CD4-positive, alpha-beta T cell treated with Interleukin-6 for 4 hours (primary cell): ENCODE data around the gene RAD51AP2.
"Not testable (repeated sequence)": the region's sequence is repeated elsewhere in the genome, so short reads cannot be mapped to it uniquely, and the experiment has no call there.

Experiments used
- DNase-seq: peaks from one replicate; pipeline ENCODE4 v3.0.0-alpha.2; 2020; ENCODE audit warnings: mixed read lengths

Gene RAD51AP2

DNA sequence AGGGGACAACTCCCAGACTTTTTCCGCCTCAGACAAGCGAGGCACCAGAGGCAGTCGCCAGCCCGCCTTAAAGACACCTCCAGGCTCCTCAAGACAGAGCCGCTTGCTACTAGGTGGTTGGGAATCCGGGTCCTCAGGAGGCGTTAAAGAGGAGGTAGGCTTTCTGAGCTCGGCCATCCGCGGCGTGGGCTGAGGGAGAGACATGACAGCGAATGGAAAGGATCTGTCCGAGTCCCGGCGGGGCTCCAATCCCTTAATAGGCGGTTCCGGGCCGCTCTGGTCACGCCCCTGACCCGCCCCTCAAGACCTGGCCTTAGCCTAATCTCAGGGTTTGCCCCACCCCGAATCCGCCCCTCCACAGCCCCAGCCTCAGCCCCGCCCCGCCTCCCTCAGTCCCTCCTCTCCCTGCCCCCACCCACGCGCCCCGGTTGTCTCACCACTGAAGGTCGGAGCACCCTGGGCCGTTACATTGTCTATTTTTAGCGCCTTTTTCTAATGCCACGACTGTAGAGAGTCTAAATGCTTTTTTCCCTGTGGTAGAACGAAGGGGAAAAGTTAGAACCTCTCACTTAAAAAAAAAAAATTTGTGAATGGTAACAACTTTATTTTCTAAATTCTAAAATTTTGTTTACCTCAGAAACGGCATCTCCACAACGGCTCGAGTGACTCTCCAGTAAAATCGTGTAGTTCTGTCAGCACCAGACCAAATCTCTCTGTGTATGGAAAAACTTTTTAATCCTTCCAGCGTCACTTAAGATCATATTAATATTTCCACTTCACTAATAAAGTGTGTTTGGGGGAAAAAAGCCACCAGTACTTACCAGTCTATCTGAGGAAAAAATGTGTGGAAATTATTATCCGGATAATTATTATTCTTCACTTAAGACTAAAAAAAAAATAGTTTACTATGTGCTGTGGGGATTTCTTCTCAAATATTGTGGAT lies at the start of gene RAD51AP2:
RAD51AP2 (minus strand) TSS at position 229 of the 943 bp plus-strand sequence; CDS start at position 204, 25 bp downstream.
- DNase-seq, result no peak

DNA sequence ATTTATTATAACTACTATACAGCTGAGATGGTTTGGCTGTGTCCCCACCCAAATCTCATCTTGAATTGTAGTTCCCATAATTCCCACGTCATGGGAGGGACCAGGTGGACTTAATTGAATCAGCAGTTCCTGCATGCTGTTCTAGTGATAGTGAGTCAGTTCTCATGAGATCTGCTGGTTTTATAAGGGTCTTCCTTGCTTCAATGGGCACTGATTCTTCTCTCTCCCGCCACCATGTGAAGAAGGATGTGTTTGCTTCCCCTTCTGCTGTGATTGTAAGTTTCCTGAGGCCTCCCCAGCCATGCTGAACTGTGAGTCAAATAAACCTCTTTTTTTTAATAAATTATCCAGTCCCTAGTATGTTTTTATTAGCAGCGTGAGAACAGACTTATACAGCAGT lies 47.5 kb upstream of the RAD51AP2 start:
- not testable (repeated sequence) for DNase-seq

DNA sequence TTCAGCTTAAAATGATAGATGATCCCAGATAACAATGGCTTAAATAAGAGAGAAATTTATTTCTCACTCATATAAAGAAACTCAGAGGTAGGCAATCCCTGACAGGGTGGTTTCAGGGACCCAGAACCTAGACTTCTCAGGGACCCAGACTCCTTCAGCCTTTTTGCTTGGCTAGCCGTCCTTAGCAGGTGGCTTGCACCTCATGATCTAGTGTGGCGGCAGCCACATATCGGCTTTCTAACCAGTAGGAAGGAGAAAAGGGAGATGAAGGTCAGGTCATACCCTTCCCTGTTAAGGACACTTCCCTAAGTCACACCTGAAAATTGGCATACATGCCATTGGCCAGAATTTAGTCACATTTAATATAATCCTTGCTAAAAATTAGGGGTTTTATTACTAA lies 40.6 kb upstream of the RAD51AP2 start:
- no peak for DNase-seq

DNA sequence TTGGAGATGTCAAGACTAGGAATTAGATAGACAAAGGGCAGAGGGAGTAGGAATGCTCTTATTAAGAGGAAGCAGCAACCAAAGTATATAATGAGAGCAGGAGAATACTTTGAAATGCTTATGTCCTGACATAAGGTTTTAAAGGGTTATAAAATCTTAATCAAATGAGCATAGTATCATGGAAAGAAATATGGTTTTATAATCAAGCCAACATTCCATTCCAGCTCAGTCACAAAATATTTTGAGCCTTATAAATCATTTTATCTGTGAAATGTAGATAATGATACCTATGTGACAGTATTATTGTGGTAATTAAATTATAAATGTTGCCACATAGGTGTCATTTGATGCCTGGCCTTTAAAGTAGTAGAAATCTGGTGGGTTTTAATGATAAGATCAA lies 39.8 kb upstream of the RAD51AP2 start:
- no peak for DNase-seq

DNA sequence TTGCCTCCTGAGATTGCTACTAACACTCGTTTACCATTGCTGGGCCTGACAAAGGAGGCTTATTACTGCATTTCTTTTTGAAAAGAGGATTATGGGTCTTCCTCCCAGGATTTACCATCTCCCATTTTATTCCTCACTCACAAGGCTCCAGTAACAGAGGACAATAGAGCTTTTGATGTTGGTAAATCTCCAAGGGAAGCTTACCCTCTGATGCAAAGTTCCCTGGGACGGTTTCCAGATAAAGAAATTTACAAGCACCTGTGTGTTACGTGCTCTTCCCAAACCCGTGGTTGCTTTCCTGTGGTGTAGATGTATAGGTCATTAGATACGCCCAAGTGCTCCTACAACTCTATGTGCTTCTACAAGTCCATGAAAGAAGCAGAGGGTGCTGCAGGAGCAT lies 39.4 kb upstream of the RAD51AP2 start:
- DNase-seq, result no peak

DNA sequence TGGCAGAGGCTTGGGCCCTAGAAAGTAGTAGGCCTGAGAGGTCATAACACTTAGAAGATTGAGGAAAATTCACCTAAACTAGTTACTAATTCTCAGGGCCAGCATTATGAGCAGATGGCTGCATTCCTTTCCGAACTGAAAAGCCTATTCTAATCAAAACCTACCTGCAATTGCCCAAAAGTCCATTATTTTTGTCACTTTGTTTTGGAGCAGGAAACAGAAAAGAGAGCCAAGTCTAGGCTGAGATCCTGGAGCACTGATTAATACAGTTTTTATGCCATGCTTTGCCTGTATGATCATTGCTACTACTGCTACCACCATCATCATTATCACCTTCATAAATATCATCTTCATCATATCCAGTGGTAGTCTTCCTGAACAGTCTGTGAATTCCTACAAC lies 36.9 kb upstream of the RAD51AP2 start:
- DNase-seq, result no peak

DNA sequence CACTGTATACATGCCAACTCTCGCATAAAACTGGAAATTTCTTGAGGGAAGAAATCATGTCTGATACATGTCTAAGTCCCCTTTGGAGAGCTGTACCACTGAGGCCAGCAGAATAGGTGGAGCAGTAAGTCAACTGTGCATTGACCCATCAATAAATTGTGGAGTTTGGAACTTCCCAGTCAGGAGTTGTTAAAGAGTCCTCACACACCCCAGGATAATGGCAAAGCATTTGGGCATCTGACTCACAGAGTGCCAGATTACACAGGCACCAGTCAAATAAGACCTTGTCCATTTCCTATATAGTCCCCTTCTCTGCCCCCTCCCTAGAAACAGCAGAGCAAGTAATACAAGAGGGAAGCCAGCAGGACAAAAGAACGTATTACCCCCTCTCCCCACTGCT lies 32.7 kb upstream of the RAD51AP2 start:
- DNase-seq, result no peak

DNA sequence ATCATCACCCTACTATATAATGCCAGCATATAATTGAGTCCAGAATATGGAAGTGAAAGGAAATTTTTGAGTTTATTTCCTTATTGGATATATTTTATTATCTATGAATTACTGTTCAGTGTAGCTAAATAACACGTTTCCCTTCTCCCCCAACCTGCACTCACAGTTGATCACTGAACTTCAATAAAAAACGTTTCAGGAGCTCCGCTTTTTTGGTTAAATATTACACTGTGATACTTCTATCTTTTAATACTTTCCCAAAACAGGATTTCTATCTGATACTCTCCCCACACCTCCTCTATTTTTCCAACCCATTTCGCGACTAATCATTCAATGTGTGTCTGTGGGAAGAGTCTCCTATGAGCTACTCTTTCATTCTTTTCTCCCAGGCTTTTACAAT lies 29.5 kb upstream of the RAD51AP2 start:
- no peak for DNase-seq

DNA sequence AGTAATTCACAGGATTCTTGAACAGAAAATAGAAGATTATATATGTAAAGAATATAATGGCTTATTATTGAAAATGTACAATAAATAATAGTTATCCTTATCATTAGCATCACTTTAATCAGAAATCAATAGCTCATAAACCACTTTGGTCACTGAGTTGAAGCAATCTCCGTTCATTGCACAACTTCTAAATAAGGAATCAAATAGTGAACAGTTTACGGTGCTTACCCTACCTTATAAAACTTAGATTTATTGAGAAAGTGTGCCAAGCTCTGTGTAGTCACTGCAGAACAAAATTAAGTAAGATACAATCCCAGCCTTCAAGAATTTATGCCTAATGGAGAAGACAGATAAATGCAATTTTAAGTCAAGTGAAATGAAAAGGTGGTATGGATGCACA lies 29.0 kb upstream of the RAD51AP2 start:
- DNase-seq, result no peak

DNA sequence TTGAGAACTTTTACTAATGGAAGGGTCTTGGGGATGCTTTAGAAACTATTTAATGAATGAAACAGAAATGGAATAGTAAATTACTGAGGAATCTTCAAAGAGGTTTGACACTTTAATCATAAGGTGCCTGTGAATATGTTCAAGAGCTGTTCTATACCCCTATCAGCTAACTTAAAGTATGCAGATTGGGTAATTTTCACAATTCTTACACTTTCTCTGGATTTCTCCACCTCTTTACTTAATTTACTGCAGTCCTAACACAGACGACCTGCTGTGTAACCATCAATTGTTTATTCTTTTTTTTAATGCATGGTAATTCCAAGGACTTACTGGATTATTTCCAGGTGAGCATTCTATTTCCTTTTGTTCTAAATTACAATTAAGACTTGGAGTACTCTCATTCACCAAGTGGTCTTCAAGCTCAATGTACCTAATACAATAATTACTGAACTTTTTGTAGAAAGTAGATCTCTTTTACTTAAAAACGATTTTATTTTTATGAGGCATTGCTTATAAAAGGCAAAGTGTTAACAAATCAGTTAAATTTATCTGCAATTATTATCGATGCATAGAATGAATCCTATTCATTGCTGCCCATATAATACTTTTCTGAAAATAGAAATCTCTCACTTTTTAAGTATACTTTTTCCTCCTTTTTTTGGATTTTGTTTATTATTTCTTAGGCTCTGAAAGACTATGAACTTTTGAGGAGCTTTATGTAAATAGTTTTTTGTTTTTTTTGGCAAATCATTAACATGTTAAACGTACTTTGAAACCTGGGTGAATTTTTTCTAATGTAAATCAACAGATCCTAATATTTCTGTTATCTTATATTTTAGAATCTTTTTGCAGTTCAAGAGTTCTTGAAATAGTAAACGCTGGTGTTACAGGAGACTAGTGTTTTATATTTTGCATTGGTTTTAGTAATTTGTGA lies 27.7 kb upstream of the RAD51AP2 start:
- DNase-seq, result no peak

DNA sequence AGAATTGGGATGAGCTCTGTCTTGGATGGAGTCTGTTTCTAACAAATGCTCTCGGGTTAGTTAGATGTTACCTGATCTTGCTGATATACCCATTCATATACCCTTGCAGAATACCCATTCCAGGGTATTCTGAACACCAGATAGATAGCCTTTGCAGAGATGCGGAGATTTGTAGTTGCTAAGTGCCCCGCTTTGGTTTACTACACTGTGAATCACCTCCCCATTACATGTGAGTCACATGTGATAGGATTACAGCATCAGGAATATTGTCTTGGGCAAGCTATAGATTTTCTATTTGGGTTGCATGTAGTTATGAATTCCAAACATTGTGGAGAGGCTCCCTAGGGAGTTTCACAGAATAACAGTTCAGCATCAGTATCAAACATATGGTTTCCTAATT lies 26.0 kb upstream of the RAD51AP2 start:
- DNase-seq, result no peak

DNA sequence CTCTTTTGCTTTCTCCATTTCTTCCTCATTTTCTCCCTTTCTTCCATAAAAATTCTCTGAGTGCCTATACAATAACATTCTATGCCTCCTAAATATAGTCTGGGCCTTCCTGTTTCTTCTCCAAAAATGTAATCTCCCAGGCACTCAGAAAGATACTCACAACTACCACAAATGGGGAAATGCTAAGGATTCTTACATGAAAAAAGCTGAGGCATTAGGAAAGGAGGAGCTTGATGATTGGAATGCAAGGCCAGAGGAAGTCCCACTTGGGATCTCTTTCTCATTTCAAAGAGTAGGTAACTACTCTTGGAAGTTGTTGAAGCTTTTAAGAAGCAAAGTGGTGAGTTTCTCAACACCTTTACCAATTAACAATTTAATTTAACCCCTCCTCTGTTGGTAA lies 25.6 kb upstream of the RAD51AP2 start:
- no peak for DNase-seq

DNA sequence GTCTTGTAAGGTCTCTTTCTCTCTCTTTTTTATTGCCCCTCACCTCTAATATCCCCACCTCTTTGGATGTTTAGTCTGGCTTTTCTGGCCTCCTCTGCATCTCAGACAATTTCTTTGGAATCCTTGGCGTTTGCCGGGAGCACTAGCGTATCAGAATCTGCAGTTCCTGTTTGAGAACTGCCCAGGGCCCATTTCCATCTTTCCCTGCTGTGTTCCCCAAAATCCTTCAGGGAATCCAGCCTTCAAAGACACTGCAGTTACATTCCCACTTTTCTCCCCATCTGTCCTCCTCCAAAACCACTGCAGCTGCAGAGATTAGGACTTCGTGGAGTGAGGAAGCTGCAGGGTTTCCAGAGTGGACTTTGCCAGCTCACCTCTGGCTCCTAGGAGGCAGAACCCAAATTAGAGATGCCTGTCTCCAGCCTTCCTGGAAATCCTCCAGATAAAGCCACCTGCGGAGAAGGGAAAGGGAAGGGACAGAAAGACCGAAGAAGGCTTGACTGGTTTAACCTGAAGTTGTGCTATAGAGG lies 25.0 kb upstream of the RAD51AP2 start:
- no peak for DNase-seq

DNA sequence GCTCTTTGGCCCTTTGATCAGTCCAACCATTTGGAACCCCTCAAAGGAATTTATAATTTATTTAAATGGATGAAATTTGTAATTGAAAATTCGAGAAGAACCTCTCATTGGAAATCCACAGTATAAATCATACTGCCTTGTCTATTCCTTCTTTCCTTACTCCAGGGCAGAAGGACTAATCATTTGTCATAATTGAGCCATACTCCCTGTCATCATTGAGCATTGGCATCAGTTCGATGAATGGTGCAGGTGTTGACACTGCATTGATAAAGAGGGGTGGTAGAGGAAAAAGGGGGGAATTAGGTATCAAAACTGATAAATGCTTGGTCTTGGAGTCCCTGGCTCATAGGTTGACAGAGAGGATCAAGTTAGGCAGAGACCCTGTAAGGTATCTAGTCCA lies 24.2 kb upstream of the RAD51AP2 start:
- no peak for DNase-seq

DNA sequence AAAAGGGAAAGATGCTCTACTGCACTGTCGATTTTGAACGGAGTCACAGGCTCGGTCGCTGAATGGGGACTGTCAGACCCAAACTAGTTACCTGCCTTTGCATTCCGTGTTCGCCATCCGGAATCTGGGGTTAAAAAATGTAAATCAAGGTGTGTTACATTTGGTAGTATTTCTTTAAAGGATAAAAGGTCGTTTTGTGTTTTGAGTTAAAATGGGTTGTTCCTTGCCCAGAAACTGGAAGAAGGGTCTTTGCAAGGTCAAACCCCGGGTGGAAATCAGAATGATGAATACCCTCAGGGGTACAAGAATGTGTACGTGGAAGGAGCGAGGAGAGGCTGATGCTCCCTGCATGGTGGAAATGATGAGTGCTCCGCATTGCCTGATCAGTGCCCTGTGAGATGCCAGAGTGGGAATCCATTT lies 23.3 kb upstream of the RAD51AP2 start:
- DNase-seq, result no peak

DNA sequence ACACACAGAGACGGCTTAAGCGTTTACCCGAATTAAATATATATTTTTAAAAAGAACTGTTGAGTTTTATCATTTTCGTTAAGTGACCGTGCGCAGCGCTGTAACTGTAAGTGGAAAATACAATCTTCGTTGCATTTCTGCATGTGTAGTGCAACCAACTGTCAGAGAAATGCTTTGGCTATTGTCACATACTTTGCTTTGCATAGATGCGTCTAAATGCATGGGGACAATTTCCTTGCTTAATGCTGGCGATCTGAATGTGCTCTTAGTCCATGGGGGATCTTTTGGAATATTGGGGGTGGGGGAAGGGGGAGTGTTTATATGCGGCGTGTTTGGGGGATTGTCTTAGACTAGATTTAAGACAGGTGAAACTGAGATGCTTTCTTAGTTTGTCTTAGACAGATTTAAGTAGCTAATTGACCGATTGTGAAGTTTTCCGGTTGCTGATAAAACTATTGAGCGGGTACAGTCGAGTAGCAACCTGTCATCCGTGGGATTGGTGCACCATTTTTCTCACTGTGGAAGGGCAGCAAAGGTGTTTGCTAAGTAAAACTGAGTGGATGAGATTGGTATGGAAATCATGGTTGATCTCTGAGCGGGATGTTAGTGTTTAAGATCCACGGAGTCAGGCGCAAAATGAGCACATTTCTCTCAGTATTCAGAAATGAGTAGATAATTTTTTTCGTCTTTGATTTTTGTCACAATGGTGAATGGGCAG lies 22.7 kb upstream of the RAD51AP2 start:
- DNase-seq, result no peak

DNA sequence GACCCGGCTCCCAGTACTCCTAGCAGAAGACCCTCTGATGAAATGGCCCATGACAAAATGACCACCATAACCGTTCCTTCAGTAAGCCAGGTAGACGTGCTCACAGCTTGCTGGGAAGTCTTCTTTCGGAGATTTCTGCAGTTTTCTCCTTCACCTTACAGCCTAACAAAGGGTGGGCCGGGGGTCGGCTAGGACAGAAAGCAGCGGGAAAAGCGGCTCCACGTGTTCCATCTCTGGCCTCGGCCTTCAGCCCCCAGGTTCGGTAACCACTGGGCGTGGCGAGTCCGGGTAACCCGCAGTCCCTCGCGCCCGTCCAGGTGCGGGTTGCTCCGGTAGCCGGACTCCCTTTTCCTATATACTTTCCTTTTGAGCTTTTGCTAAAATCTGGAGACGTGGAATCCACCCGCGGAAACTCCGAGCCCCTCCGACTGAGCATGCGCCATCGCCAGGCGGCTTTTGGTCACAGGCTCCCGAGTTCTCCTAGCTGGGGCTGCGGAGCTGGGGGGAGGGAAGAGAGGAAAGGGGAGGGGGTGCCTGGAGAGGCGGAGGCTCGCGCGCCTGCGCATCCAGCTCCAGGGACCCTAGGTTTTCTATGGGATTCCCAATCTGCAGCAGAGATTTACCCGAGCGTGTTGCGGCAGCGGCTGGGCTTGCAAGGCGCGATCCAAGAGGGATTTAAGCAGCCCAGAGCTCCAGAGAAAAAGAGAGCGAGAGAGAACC lies 22.0 kb upstream of the RAD51AP2 start, which contains the start of gene VSNL1:
VSNL1 (plus strand) TSS at position 604 of the 720 bp plus-strand sequence. CDS start 51,379 bp downstream, outside the sequence.
- DNase-seq, result no peak

DNA sequence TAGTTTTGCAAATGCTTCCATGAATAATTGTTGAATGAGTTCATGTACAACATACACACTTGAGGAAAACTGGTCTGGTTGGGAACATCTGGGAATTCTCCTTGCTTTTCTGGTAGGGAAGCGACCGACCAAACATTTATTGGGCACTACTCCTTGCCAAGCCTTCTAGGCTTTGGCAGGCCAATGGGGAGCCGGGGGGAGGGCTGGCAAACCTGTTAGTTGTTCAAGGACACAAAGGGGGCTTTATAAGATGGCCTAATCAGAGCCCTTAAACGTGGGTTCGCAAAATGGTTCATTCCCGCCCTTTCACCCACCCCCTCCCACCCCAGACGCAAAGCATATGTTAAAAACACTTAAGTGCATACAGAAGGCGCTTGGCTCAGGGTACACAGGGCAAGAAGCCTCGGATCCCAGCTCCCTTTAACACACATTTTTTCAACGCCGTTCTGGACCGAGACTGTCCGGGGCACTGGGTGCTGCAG lies 21.4 kb upstream of the RAD51AP2 start:
- DNase-seq, result no peak

DNA sequence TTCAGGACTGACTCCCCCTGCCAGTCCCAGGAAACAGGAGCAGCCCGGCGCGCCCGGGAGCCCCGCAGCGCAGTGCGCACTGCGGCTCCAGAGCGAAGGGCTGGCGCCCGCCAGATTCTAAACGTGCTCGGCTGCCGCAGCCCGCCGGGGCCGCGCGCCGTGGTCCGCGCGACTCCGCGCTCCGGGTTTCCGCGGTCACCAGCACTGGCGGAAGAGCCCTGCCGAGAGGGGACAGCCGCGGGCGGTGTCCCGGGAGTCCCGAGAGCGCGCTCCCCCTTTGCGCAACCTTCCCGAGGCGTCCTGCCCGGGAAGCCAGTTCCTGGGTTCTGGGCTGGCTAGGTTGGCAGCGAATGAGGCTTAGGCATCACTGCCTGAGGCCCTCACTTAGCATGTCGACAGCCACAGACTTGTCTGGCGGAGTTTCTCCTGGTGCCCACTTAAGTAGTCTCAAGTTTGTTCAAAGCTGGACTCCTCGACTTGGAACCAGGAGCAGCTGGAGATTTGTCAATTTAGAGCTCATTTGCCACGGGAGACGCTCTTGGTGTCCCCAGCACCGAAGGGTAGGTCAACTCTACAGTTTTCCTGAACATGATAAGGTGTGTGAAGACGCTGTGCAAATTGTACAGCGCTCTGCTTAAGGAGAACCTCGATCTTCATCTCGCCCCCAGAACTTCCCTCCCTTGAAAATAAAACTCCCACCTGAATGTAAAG lies 20.8 kb upstream of the RAD51AP2 start:
- DNase-seq, result no peak

DNA sequence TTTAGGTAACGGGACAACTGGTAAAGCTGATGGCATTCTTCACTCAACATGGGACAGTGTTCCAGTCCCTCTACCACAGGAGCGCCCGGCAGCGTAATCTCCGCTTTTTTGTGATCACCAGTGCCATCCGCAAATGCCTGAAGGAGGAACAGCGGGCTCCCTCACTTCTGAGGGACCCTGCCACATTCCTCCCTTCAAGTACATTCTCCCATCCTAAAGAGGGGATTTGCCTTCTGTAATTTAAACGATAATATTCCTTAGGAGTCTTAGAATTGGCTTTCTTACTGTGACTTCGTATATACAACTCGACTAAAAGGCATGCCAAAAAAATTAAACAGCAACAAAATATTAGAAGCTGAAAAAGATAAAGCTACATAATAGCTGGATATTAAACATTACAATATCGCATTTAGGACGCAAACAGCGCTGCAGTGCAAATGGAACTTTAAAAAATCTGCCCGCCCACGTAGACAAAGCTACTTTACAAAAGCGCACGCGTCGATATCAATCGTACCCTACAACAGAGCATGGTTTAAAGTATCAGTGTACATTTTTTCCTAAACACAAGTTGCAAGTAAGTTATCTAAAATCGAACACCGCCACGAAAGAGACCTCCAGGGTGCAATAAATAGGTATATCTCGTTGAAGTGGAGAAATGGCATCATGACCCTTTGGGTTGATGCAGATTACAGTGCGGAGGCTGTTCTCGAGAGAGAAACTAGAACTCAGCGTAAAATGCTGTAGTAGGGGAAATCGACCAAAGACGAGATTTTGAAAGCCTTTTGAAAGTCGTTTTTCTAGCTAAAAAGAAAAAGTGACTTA lies 20.0 kb upstream of the RAD51AP2 start:
- DNase-seq, result no peak
